Heart left ventricle (tissue), 13 donors: ENCODE measurements around the gene PTTG1IP.

Experiments used
- CTCF ChIP-seq, 12 donors: fragments of 200-600 bp; sonication (generic) in 4 of 12; IDR thresholded peaks; one replicate each; pipeline versions ENCODE4 v1.5.0 to v1.8.0; 2018 to 2022; ENCODE audit warnings: antibody characterized with exemption in 12 of 12, mild to moderate bottlenecking in 5 of 12
- POLR2A ChIP-seq, 2 donors: fragments of 450-650 bp; IDR thresholded peaks; one replicate each; pipeline ENCODE4 v1.6.1; 2017; ENCODE audit warnings: antibody characterized with exemption in 2 of 2, mild to moderate bottlenecking in 2 of 2, moderate library complexity in 2 of 2
- donor health status: ischemic (EF 13 %, LVEDD 7.1; RV severe dilation, severe dysfunction).
- donor health status: DM: no; HTN: yes; CAD: no.
- donor health status: DM: no; HTN: no; CAD: no.
- donor health status: ischemic (EF 25% LVEDD 6.9; RV normal size, moderate dysfunction).
- donor health status: ischemic (EF 25% LVEDD 5.7; RV mildly dilated, moderate dysfunction).
- donor health status: ischemic (EF 35%, LVEDD 5.7; RV mildly dilated, moderate dysfunction).
- donor health status: nonischemic (EF 11% LVEDD 7.7; RV severe dilation, severe dysfunction).
- donor health status: DM: yes; HTN: yes; CAD: no.
- donor health status: PGD.
- donor health status: ischemic (EF 29% LVEDD 5.4; RV normal size, mild dysfunction).
- donor health status: nonischemic (EF 23%, LVEDD 6.1; RV moderate dilation, normal function).

GRCh38 chr21:44810779-44811178, 62.7 kb downstream of the PTTG1IP start:
- TF ChIP-seq CTCF (IDR thresholded peaks at IDR 0.05) (no peak), POLR2A (IDR thresholded peaks at IDR 0.05) (no peak)
